Smooth muscle cell (in vitro differentiated cells): ENCODE results near the gene PCSK7. TPM values are rescaled to one million over a fixed set of nuclear protein-coding genes. Genes with fewer than 3 reads are reported as not detected.

ENCODE experiments used
- DNase-seq: peaks from one replicate; lab custom pipeline; 2025; ENCODE audit not compliant: unreplicated experiment; lab: John Stamatoyannopoulos, UW
- H2AFZ ChIP-seq: fragments of 200-600 bp; sonication (generic); 2 replicates; pipeline ENCODE4 v1.6.0; 2016; ENCODE audit warnings: antibody characterized with exemption, low read depth, mild to moderate bottlenecking
- H3F3A ChIP-seq: fragments of 200-600 bp; sonication (generic); 2 replicates; pipeline ENCODE4 v1.6.0; 2017; ENCODE audit warnings: antibody characterized with exemption, low read depth
- H3K27ac ChIP-seq: fragments of 200-600 bp; sonication (generic); 2 replicates; pipeline ENCODE4 v1.5.1; 2016; ENCODE audit warnings: low read depth, mild to moderate bottlenecking
- H3K27me3 ChIP-seq: fragments of 200-600 bp; sonication (generic); 2 replicates; pipeline ENCODE4 v1.6.1; 2016; ENCODE audit warnings: low read depth, mild to moderate bottlenecking
- H3K36me3 ChIP-seq: fragments of 200-600 bp; sonication (generic); 2 replicates; pipeline ENCODE4 v1.5.1; 2016; ENCODE audit warnings: low read depth
- H3K4me1 ChIP-seq: fragments of 200-600 bp; sonication (generic); 2 replicates; pipeline ENCODE4 v1.5.1; 2016; ENCODE audit warnings: low read depth
- H3K4me2 ChIP-seq: fragments of 200-600 bp; sonication (generic); 2 replicates; pipeline ENCODE4 v1.6.0; 2016; ENCODE audit warnings: mild to moderate bottlenecking
- H3K4me3 ChIP-seq: fragments of 200-600 bp; sonication (generic); 2 replicates; pipeline ENCODE4 v1.5.1; 2016; ENCODE audit warnings: mild to moderate bottlenecking
- H3K79me2 ChIP-seq: fragments of 200-600 bp; sonication (generic); 2 replicates; pipeline ENCODE4 v1.6.0; 2016; ENCODE audit warnings: low read depth, mild to moderate bottlenecking
- H3K9ac ChIP-seq: fragments of 200-600 bp; sonication (generic); 2 replicates; pipeline ENCODE4 v1.6.0; 2016; ENCODE audit warnings: low read depth
- H3K9me3 ChIP-seq: fragments of 200-600 bp; sonication (generic); replicated peaks from 2 replicates; pipeline ENCODE4 v1.5.1; 2016; ENCODE audit warnings: low read depth
- H4K20me1 ChIP-seq: fragments of 200-600 bp; sonication (generic); 2 replicates; pipeline ENCODE4 v1.6.0; 2016; ENCODE audit warnings: low read depth
- CTCF ChIP-seq: fragments of 200-600 bp; sonication (generic); IDR thresholded peaks from 2 replicates; pipeline ENCODE4 v1.5.1; 2017; ENCODE audit warnings: borderline replicate concordance, mild to moderate bottlenecking, antibody characterized with exemption; ENCODE audit not compliant: insufficient read depth, poor library complexity, severe bottlenecking
- WGBS: methylation state at CpG from one replicate; pipeline ENCODE4 v1.1.7; 2016; ENCODE audit warnings: low lambda C conversion rate; 5-methylcytosine and 5-hydroxymethylcytosine counted together
- polyA plus RNA-seq: library from polyadenylated mRNA; unstranded; fragments of >200 nt; fragmentation: Nextera tagmentation; extraction: Ambion mirVana; gene quantifications from 2 replicates; pipeline ENCODE4 v1.2.1, GENCODE V29; 2016
- small RNA-seq: library from RNA; depleted of rRNA; stranded (forward); fragments of <200 nt; gene quantifications from one replicate; pipeline ENCODE3, GENCODE V24; 2014
- total RNA-seq: library from RNA; depleted of rRNA; stranded (reverse); fragments of >200 nt; gene quantifications from 2 replicates; pipeline ENCODE4 v1.2.3, GENCODE V29; 2014

Gene PCSK7
- total and polyA plus RNA-seq, 2 experiments from 2014 or later: 20.8 to 23.5 TPM

- H3K36me3 ChIP-seq: peaks cover 14% of the 10 kb centered on the region
- no peak overlapping the region for H3K27ac ChIP-seq
- H3K9ac ChIP-seq: no peak overlapping the region
- 95% methylated on average over 2 of the region's 2 CpGs for WGBS
- H3F3A ChIP-seq: peaks cover 3% of the 10 kb centered on the region
- no peak for TF ChIP-seq CTCF
- peaks cover 100% of the 10 kb centered on the region for H4K20me1 ChIP-seq
- no peak overlapping the region for H3K4me2 ChIP-seq
- no peaks in the 10 kb centered on the region for H3K27me3 ChIP-seq
- no peak for DNase-seq
- H3K79me2 ChIP-seq: peaks cover 100% of the 10 kb centered on the region
- no peaks in the 10 kb centered on the region for H3K4me1 ChIP-seq
- H2AFZ ChIP-seq: no peak overlapping the region
- H3K9me3 ChIP-seq: no peaks in the 10 kb centered on the region
- H3K4me3 ChIP-seq: no peak overlapping the region
Measured at GRCh38 chr11:117157507-117157906, 74.4 kb downstream of the PCSK7 start.

DNA sequence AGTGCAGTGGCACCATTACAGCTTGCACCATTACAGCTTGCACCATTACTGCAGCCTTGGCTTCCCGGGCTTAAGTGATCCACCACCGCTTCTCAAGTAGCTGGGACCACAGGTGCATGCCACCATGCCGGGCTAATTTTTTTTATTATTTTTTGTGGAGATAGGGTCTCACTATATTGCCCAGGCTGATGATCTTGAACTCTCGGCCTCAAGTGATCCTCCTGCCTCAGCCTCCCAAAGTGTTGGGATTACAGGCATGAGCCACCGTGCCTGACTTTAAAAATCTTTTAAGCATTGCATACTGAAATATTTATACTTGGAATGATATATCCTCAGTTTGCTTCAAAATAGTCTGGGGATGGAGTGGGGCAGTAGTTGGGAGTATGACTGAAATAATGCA lies 77.4 kb downstream of the PCSK7 start:
- Histone ChIP-seq H3K36me3 (no peaks in the 10 kb centered on the region), H4K20me1 (peaks cover 100% of the 10 kb centered on the region), H3K27ac (no peak overlapping the region), H2AFZ (no peak overlapping the region), H3K4me3 (no peak overlapping the region), H3F3A (peaks cover 10% of the 10 kb centered on the region), H3K4me1 (no peaks in the 10 kb centered on the region), H3K79me2 (peaks cover 100% of the 10 kb centered on the region), H3K27me3 (no peaks in the 10 kb centered on the region), H3K9me3 (no peaks in the 10 kb centered on the region), H3K4me2 (no peak overlapping the region), H3K9ac (no peak overlapping the region)
- WGBS: over 99% methylated on average over 5 of the region's 5 CpGs
- DNase-seq: no peak
- no peak for TF ChIP-seq CTCF

Small RNA genes within 50 kb of the gene (small RNA-seq; reads per million reads assigned to genes)
- not detected for gene RF00564

Other genes starting within 250 kb of the PCSK7 start
- 8.7 and 11.9 TPM in 2 replicates for gene SIK3, start 133.6 kb downstream of the PCSK7 start, total RNA-seq
- 11.0 and 11.8 TPM in 2 replicates for gene SIK3, start 133.6 kb downstream of the PCSK7 start, polyA plus RNA-seq
- gene PAFAH1B2, start 87.8 kb downstream of the PCSK7 start, total RNA-seq: 140 and 146 TPM in 2 replicates
- gene PAFAH1B2, start 87.8 kb downstream of the PCSK7 start, polyA plus RNA-seq: 30.7 and 42.9 TPM in 2 replicates
- 24.7 and 35.0 TPM in 2 replicates for gene SIDT2, start 53.3 kb downstream of the PCSK7 start, total RNA-seq
- gene SIDT2, start 53.3 kb downstream of the PCSK7 start, polyA plus RNA-seq: 11.6 and 21.2 TPM in 2 replicates
- 1,972 and 2,130 TPM in 2 replicates for gene TAGLN, start 32.7 kb downstream of the PCSK7 start, total RNA-seq
- gene TAGLN, start 32.7 kb downstream of the PCSK7 start, polyA plus RNA-seq: 2,069 and 2,250 TPM in 2 replicates
- gene RNF214, start 598 bp upstream of the PCSK7 start, total RNA-seq: 12.6 and 15.8 TPM in 2 replicates
- gene RNF214, start 598 bp upstream of the PCSK7 start, polyA plus RNA-seq: 10.9 and 17.3 TPM in 2 replicates
- 3.5 and 6.6 TPM in 2 replicates for gene BACE1-AS, start 59.3 kb upstream of the PCSK7 start, total RNA-seq
- gene BACE1-AS, start 59.3 kb upstream of the PCSK7 start, polyA plus RNA-seq: 1.9 and 7.5 TPM in 2 replicates
- gene BACE1, start 84.2 kb upstream of the PCSK7 start, total RNA-seq: 26.6 and 32.4 TPM in 2 replicates
- gene BACE1, start 84.2 kb upstream of the PCSK7 start, polyA plus RNA-seq: 17.5 and 22.4 TPM in 2 replicates
- gene CEP164, start 95.8 kb upstream of the PCSK7 start, total RNA-seq: 11.2 and 14.9 TPM in 2 replicates
- gene CEP164, start 95.8 kb upstream of the PCSK7 start, polyA plus RNA-seq: 30.7 and 36.3 TPM in 2 replicates